ENCODE measurements around the gene DSG3.
A peak's percentile ranks its signal among the peaks of the same experiment; 100 is the strongest.
"Not testable (repeated sequence)": the region's sequence is repeated elsewhere in the genome, so short reads cannot be mapped to it uniquely, and the experiment has no call there.

The DSG3 gene

DNA sequence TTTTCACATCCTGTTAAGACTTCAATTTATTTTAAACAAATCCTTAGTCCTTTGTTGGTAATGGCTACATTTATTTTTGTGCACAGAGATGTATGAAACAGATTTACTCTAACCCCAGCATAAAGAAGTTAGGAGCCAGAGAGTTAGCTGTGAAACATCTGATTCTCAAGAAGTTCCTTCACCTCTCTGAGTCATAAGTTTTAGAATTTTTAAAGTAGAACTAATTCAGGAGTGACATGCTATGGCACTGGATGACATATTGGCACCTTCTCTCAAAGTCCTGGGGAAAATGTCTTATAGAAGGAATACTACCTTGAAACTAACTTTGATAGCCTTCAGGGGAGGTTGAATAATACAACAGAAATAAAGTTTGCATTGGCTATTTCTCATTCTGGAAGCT lies 44.0 kb downstream of the DSG3 start:
- no peak for DNase-seq (ENCODE audit: low read depth in 2 of 2)

DNA sequence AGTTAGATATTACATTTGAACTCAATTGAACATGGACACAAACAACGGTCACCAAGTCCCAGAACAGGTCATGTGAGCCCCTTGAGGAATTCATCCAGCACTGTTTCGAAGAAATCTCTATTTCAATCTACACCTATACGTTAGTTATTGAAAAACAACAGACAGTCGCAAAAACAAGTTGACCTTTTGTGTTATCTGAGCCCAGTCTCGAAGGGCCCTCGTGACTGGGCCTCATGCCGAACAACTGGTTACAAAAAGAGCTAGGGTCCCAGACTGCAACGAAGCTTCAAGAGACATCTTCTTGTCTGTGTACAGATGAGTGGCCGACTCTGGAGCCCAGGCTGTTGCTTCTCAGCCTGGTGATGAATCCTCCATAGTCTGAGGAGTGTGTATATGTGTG lies 45.1 kb downstream of the DSG3 start:
- DNase-seq (ENCODE audit: low read depth in 2 of 2), result no peak

DNA sequence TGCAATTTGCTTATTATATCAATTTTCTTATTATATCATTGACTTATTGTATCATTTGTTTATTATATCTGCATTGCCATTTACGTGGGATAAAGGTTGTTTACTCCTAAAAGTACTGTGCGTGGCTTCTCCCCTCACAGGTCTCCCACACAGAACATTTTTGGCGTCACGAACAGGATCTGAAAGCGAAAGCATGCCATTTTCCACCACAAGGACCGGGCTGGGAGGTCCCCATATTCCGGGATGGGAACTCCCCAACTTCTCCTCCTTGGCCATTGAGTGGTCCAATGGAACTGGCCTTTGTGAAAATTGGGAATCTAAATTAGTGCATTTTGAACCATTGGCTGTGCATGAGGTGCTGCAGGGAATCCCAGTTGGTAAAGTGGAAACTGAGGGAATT lies 45.6 kb downstream of the DSG3 start:
- no peak for DNase-seq (ENCODE audit: low read depth in 2 of 2)

DNA sequence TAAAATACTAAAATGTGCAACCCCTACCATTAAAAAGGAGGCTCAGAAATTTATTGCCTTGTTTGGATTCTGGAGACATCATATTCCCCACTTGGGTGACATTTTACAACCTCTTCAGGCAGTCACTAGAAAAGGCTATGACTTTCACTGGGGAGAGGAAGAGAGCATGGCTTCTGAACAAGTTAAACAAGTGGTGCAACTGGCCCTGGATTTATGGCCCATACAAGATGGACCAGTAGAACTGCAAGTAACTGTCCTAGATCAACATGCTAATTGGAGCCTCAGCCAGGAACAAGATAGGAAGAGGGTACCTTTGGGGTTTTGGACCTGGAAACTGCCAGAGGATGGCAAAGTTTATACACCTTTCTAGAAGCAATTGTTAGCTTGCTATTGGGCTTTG lies 46.4 kb downstream of the DSG3 start:
- no peak for DNase-seq (ENCODE audit: low read depth in 2 of 2)

DNA sequence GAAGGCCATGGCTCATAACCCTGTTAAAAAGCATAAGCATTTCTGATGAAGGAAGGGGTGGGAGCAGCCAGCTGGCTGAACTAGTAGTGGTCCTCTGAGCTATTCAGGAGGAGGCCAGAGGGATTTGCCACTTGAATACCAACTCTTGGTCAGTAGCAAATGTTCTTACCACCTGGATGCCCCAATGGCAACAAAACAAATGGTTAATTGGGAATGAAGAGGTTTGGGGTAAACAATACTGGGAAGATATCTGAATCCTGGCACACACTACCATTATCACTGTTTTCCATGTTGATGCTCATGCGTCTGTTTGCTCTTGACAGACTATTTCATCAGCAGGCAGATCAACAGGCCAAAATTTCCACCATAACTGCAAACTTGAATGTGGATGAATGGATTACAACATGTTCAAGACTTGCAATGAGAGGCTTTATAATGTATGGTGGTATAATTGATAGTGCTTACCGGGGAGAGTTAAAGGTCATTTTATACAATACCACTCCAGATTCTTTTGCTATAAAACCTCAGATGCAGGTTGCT lies 47.2 kb downstream of the DSG3 start:
- not testable (repeated sequence) for DNase-seq (ENCODE audit: low read depth in 2 of 2)

DNA sequence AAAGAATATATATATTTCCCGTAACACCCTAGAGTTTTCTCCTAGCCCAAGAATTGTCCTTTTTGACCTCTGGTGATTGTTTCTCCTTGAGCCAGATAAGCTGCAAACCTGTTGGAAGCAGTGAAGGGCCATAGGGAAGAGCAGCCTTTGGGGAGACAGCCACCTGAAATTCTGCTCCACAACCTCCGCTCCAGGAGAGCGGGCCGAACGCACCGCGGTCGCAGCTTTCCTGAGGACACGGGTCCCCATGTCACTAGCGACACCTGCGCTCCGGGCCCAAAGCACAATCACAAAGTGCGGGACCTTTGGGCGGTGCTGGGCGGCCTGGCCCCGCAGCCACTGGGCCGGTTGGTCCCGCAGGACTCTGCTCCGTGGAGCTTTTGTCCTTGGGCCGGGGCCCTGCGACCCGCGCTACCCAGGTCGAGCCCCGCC lies 49.9 kb downstream of the DSG3 start:
- DNase-seq (ENCODE audit: low read depth in 2 of 2), result no peak

DNA sequence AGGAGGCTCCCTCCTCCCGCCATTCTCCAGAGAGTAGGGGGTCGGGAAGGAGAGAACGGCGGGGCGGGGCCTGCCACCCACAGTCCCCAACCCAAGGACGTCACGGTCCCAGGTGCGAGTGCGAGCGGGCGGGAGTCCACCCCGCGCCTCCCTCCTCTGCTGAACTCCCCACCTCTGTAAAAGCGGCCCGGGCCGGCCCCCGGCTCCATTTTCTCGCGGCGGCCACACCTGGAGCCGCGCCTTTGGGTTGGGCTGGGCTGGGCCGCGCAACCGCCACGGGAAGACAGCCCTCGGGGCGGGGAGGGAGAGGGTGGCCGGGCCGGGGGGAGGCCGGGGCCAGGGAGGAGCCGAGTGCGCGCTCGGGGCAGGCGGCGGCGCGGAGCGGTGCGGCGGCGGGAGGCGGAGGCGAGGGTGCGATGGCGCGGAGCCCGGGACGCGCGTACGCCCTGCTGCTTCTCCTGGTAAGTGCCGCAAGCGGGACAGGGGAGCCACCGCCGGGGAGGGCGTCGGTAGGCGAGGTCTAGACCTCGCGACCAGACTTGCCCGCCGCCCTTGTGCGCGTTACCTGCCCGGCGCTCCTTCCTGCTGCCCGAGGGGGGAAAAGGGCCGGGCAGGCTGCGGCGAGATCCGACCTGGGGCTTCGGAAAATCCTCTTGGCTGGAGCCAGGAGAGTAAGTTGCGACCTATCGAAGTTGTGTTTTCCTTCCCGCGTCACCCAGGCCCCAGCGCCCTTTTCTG lies 50.5 kb downstream of the DSG3 start, which contains the start of gene DSG2:
DSG2 (plus strand) TSS at position 342 of the 738 bp plus-strand sequence; CDS start at position 417, 75 bp downstream.
- DNase-seq (ENCODE audit: low read depth in 2 of 2), result no peak

DNA sequence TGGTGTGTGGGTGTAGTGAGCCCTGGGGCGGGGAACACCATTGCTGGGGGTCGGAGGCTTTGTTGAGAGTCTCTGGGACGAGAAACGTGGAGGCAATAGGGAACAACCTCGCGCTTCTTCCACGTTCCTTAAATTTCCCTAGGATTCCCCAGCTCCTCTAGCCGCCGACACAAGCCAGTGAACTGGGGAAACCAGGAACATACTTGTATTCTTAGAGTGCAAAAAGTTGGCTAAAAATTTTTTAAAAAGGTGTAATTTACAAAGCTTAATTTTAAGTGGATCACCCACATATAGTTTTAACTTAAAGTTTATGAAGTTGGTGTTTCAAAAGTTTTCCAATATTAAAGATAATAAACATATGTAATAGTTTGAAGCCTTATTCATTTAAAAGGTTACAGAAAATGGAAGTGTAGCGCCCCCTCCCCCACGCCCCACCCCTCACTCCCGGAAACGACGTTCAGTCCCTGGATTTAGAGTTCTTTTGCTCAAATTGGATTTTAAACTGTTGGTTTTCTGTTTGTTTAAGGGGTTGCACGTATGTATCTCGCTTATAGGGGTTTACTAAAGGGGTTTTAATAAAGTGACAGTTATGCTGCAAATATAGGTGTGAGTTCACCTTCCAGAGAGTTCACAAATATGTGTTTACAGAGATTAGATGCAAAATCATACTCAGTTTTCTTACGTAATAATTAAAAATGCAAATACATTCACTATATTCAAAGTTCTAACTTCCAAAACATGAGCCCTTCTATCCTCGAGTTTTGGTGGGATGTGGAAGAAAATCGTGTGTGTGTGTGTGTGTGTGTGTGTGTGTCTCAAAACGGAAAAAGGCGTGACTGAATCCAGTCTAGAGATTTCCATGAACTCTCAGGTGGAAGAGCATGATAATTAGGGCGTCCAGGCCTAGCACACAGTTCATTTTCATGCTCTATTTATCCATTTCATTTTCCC lies 51.3 kb downstream of the DSG3 start:
- no peak for DNase-seq (ENCODE audit: low read depth in 2 of 2)

DNA sequence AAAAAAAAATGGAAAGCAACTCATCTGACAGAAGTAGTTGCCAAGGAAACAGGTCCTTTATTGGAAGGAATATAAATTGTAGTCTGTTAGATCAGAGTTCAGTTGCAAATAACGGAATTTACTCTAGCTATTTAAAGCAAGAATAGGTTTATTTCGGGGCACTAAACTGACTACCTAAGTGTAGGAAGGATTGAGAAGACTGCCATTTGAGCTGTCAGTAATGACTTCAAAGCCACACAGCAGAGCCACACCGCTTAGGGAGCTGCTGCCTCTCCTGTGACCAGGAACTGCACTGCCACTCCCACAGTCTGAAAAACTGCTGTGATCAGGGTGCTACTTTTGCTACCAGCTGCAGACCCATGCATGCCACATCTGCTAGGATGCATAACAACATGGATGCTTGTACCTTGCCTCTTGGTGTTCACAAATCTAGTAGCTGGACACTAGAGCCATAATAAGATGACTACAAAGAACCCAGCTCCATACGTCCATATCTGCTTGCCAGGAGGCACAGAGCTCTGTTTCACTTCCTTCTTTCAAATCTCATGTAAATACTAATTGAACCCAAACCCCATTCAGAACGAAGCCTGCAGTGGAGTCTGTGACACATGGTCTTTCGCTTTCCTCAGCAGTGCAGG lies 52.6 kb downstream of the DSG3 start:
- no peak for DNase-seq (ENCODE audit: low read depth in 2 of 2)

DNA sequence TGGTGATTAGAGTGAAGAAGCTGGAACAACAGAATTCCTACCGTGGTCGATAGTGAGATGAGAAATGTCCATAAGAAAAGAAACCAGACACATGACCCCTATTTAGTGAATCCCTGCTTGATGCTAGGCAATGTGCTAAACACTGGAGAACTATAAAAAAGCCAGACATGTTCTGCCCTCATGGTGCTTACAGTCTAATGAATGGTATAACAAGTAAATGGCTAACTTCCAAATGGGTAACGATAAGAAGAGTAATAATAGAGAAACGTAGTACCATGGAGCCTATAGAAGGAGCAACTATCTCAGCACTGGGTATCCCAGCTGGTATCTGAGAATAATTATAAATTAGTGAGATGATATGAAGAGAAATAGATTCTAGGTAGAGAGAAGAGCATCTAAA lies 55.5 kb downstream of the DSG3 start:
- DNase-seq (ENCODE audit: low read depth in 2 of 2), result no peak

DNA sequence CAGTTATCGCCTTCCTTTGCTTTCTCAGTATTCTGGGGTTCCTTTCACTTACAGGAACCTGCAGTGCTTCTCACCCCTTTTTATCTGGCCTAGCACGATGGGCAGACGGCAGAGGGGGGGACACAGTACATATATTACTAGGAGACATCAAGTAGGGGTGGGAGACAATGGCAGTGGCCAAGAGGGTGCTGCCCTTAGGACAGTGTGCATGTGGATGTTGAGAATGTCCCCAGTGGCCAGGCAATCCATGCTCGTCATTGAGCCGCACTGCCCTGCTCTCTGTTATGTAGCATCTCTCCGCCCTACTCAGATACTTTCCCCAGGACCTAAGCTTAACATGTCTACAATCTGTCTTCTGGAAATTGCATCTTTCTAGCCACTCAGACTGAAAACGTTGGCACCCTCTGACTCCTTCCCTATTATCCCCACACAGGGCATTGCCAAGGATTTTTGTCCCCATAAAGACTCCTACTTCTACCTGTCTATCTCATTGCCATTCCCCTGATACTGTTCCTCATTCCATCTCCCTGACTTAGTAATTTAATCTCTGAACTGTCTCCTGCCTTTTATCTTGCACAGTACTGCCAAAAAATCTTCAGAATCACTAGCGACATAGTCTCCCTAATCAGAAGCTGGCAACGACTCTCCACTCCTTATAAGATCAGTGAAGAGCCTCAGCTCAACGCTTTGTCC lies 57.1 kb downstream of the DSG3 start:
- DNase-seq (ENCODE audit: low read depth in 2 of 2), result no peak

DNA sequence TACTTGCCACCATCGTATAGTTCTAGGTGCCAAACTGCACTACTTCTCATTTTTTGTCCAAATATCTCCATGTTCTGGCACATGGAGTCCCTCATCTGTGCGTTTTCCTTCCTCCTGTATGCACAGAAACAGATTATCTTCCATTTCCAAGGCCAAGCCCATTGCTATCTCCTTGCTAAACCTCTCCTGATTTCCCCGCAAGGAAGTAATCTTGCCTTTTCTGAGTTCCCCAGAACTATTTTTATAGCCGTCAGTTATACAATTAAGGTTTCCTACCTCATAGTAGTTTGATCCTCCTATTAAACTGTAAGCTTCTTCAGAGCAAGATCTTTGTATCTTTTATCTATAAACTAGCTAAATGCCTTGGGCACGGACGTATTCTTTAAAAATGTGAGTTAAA lies 57.6 kb downstream of the DSG3 start:
- DNase-seq (ENCODE audit: low read depth in 2 of 2), result no peak

DNA sequence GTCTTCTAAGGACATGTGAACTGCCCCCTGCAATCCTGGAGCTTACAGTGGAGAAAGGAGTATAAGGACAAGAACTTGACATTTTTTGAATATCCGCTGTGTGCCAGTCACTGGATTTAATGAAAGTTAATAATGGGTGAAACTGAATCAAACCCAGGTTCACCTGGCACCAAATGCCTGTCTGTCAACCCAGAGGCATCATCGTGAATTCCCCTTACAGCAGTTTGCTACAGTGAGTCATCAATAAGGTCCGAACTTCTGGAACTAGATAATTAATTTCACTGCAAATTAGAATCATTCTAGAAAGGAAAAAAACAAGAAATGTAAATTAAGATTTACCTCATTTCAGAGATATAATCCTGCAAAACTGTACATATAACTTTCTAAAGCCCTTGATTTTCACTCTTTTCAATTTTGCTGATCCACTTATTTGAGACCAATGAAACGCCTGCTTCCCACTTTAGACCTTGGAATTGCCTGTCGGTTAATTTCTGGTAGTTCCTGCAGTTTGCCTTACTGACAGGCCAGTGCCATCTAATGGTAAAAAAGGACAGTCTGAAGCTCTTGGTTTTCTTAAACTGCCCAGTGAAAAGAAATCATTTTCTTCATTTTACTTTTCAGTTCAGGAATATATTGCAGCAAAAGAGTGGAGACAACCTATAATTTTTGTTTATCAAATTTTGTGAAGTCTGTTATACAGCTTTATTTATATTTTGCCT lies 58.6 kb downstream of the DSG3 start:
- no peak for DNase-seq (ENCODE audit: low read depth in 2 of 2)

DNA sequence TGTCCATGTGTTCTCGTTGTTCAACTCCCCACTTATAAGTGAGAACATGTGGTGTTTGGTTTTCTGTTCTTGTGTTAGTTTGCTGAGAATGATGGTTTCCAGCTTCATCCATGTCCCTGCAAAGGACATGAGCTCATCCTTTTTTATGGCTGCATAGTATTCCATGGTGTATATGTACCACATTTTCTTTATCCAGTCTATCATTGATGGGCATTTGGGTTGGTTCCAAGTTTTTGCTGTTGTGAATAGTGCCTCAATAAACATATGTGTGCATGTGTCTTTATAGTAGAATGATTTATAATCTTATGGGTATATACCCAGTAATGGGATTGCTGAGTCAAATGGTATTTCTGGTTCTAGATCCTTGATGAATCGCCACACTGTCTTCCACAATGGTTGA lies 59.6 kb downstream of the DSG3 start:
- not testable (repeated sequence) for DNase-seq (ENCODE audit: low read depth in 2 of 2)

DNA sequence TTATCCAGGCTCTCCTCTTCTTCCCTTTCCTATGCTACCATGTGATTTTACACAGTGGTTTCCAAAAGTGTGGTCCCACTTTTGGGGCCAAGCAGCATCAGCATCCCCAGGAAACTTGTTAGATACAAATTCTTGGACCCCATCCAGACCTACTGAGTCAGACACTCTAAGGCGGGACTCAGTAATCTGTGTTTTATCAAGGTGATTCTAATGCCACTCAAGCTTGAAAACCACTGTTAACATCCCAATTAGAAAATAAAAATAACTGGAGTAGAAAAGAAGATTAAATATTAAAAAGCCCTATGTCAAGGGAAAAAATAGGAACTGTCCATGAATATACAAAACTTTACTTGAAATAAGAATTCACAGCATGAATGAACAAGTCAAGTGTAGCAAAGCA lies 61.2 kb downstream of the DSG3 start:
- no peak for DNase-seq (ENCODE audit: low read depth in 2 of 2)

DNA sequence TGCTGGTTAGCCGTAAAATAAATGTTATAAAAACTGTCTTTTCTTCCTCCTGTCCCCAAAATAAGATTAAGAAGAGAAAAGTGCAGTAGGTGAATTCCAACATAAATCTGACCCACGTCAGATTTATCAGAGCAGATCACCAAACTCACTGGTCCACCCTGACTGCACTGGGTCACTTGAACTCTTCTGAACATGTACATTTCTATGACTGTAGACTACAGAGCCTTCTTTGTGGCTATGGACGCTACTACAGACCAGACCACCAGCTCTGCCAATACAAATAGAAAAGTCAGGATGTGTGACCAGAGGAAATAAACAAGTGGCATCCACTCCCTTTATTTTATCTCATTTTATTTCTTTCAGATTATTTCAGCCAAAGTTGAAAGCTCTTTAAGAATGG lies 62.0 kb downstream of the DSG3 start:
- DNase-seq (ENCODE audit: low read depth in 2 of 2), result no peak

DNA sequence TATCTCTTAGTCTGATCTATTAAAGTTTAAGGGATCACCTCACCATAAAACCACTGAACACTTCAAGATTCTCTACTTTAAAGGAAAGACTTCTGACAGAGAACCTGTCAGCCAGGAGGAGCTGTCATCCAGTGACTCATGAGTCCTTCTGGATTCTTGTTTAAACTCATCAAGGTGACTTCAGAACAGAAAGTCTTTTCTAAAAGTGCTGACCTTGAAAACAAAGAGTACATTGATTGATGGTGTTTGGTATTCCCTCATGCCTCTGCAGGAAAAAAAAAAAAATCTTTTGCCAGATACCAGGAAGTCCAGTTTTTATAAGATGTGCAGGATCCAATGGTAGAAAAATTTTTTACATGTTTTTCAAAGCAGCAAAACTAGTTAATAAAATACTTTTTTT lies 62.8 kb downstream of the DSG3 start:
- DNase-seq (ENCODE audit: low read depth in 2 of 2), result no peak

DNA sequence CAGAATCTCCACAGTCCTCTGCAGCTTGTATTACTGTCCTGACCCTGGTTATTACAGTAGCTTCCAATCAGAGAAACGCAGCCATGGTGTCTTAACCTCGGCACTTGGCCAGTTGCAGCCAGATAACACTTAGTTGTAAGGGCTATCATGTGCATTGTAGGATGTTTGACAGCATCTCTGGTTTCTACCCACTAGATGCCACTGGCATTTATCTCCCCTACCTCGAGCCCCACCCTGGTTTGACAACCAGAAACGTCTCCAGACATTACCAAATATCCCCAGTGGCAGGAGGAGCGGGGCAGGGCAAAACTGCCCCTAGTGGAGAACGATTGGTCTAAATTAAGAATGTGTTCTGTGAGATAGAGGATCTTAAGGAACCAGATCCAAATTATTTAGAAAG lies 63.6 kb downstream of the DSG3 start:
- DNase-seq (ENCODE audit: low read depth in 2 of 2), result no peak

DNA sequence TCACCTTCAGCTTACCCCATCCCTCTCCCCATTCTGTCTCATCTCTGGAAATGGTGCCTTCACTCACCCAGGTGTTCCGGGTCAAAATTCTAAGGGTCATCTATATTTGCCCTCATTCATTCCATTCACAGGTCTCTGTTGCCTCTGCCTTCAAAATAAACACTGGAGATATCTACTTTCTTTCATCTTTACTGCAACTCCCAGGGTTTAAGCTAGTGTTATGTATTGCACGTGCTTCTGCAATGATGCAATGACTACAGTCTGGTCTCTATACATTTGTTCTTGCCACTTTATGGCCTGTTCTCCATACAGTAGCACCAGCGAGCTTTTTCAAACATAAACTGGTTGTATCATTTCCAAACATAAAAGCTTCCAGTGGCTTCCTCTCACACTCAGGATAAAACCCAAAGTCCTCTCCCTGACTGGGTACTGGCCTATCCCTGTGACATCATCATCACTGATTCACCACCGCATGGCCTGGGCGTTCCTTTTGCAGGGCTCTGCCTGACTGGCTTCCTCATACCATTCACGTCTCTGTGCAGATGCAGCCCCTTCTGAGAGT lies 64.7 kb downstream of the DSG3 start:
- DNase-seq (ENCODE audit: low read depth in 2 of 2), result peak; percentile 22 to 23

DNA sequence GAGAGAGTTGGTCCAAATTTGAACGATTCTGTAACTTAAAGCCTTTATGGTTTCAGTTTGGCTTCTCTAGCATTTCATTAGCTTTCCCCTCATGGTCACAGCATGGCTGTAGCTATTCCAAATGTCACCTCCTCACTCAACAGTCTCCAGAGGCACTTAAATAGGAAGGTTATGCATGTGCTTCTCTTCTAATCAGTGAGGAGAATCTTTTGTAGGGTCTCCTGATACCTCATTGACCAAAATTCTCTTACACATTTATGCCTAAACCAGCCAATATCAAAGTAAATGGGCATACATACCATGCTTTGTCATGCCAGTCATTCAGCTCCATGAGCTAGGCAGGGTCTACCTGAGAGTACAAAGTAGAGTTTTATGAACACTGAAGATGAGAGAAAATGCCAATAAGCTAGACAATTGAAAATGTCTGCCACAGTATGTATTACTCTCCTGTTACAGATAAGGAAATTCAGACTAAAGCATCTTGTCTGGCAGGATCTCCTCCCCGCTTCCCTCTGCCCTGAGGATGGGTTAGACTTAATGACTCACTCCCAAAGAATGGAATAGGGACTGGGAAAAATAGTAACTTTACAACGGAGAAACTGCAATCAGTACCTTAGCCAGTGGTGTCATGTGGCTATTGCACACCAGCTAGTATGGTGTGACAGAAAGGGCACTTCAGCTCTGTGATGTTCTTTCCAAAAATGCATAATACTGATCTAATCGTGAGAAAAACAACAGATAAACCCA lies 65.8 kb downstream of the DSG3 start:
- DNase-seq (ENCODE audit: low read depth in 2 of 2), result peak; percentile 15 to 33
